ENCODE measurements around the gene DMAC2L. TPM values are rescaled to one million over a fixed set of nuclear protein-coding genes. Genes with fewer than 3 reads are reported as not detected.

Gene DMAC2L
- total RNA-seq, 2 donors from 2014 or later = 5.6 to 12.3 TPM

DNA sequence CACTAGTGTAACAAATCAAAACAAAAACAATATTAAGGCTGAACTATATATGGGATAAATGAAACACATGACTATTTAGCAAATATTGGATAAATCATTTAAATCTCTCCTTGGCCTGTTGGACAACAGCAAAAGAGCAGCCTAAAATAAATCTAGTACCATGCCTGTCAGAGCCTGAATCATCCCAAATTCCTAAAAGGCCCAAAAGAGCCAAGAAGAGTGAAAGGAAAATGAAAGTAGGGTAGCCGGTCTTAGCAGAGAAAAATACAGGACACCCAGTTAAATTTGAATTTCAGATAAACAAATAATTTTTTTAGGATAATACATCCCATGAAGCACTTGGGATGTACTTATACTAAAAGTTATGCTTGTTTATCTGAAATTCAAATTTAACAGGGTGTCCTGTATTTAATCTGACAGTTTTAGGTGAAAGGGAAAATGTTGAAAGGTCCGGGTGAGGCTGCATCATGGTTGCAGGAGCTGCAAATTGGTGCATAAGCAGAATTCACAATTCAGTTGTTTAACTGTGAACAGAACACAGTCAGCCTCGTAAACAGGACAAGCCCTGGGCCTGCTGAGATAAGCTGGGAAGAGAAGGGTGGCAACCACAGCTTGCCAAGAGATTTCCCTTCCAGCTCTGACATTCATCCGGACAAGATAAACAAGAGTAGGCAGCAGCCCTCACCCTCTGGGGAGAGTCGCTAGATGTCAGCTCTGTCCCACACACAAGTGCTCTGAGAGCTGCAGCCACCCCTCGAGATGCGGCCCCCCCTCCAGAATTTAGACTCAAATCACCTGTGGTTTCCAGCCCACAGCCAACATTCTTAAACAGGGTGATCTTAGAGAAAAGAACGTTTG, 30.3 kb downstream of the DMAC2L start:
- H3K27ac ChIP-seq = no peak overlapping the region
- no peak for DNase-seq (ENCODE audit: low spot score)
- no peaks in the 10 kb centered on the region for H3K36me3 ChIP-seq
- H3K4me1 ChIP-seq (ENCODE audit: control insufficient read depth in 1 of 2, low read depth in 2 of 2) = peaks cover 5 to 16% of the 10 kb centered on the region in 2 donors
- H3K9me3 ChIP-seq = no peaks in the 10 kb centered on the region
- peak overlapping the region; percentile 54 for H3K4me3 ChIP-seq
- H3K27me3 ChIP-seq (replicated peaks; ENCODE audit: insufficient read depth) = no peaks in the 10 kb centered on the region
- ATAC-seq (ENCODE audit: insufficient number of reproducible peaks, low FRiP score, low read depth) = no peak
- no peak for TF ChIP-seq CTCF (IDR thresholded peaks at IDR 0.05)

GRCh38 chr14:50343434-50343833, 31.3 kb downstream of the DMAC2L start:
- Histone ChIP-seq H3K9me3 (no peaks in the 10 kb centered on the region), H3K27ac (no peak overlapping the region), H3K4me3 (no peak overlapping the region), H3K4me1 (ENCODE audit: control insufficient read depth in 1 of 2, low read depth in 2 of 2) (peaks cover 5 to 16% of the 10 kb centered on the region in 2 donors), H3K36me3 (no peaks in the 10 kb centered on the region), H3K27me3 (replicated peaks; ENCODE audit: insufficient read depth) (no peaks in the 10 kb centered on the region)
- no peak for TF ChIP-seq CTCF (IDR thresholded peaks at IDR 0.05)
- DNase-seq (ENCODE audit: low spot score) (no peak), ATAC-seq (ENCODE audit: insufficient number of reproducible peaks, low FRiP score, low read depth) (no peak)

- Histone ChIP-seq H3K36me3 (no peaks in the 10 kb centered on the region), H3K4me3 (no peak overlapping the region), H3K4me1 (ENCODE audit: control insufficient read depth in 1 of 2, low read depth in 2 of 2) (peaks cover 5 to 16% of the 10 kb centered on the region in 2 donors), H3K27ac (no peak overlapping the region), H3K9me3 (no peaks in the 10 kb centered on the region), H3K27me3 (replicated peaks; ENCODE audit: insufficient read depth) (no peaks in the 10 kb centered on the region)
- no peak for DNase-seq (ENCODE audit: low spot score)
- no peak for ATAC-seq (ENCODE audit: insufficient number of reproducible peaks, low FRiP score, low read depth)
- TF ChIP-seq CTCF (IDR thresholded peaks at IDR 0.05) = no peak
Measured at GRCh38 chr14:50344116-50344775, 32.1 kb downstream of the DMAC2L start.

DNA sequence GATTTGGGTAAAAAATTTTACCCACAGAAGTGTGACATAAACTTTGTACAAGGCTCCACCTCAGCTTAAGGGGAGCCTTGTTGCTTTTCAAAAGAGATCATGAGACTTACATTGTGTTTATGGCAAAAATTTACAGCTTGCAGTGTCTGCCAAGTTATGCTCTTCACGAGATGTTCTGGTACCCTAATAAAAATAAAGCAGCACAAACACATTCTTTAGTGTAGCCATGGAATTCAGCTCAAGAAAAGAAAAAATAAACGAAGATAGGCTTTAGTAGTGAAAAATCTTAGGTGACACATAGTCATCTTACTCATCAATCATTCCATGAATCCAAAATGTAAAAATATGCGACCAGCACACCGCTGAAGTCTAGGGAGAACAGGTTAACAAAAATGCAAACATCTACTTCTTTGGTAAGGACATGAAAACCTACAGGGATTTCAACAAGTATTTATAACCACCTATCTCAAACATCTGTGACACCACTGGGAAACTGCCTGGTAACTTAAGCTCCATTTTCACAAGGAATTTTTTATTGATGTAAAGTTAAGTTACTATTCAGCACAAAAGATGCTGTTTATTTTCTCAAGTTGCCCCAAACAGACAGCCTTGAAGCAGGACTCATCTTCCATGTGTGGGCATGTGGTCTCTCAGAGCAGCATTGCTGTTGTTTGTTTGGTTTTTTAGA, 32.9 kb downstream of the DMAC2L start:
- DNase-seq (ENCODE audit: low spot score) = no peak
- Histone ChIP-seq H3K4me3 (no peak overlapping the region), H3K27me3 (replicated peaks; ENCODE audit: insufficient read depth) (no peaks in the 10 kb centered on the region), H3K9me3 (no peaks in the 10 kb centered on the region), H3K36me3 (no peaks in the 10 kb centered on the region), H3K27ac (no peak overlapping the region), H3K4me1 (ENCODE audit: control insufficient read depth in 1 of 2, low read depth in 2 of 2) (peaks cover 5 to 16% of the 10 kb centered on the region in 2 donors)
- ATAC-seq (ENCODE audit: insufficient number of reproducible peaks, low FRiP score, low read depth) = no peak
- no peak for TF ChIP-seq CTCF (IDR thresholded peaks at IDR 0.05)

Measured in thoracic aorta (tissue), 2 donors.